IPS-18c (cell line): Measurements from ENCODE around the gene CEP72.

Source experiments
- H3K4me3 ChIP-seq: 2 replicates; pipeline ENCODE4 v1.7.0; 2013; ENCODE audit warnings: low read depth, mild to moderate bottlenecking, low read length, moderate library complexity; ENCODE audit not compliant: insufficient read depth
- H3K9me3 ChIP-seq: one replicate; pipeline ENCODE4 v1.6.1; 2013; ENCODE audit warnings: mild to moderate bottlenecking, low read length, moderate library complexity; ENCODE audit not compliant: control insufficient read depth, insufficient read depth

CEP72 gene

GRCh38 chr5:655406-655805, 43.3 kb downstream of the CEP72 start:
- no peak overlapping the region for H3K4me3 ChIP-seq

GRCh38 chr5:657570-657969, 45.4 kb downstream of the CEP72 start:
- Histone ChIP-seq H3K4me3 (no peak overlapping the region), H3K9me3 (peaks cover 6% of the 10 kb centered on the region)

More at GRCh38 chr5:655406-655805, 43.3 kb downstream of the CEP72 start:
- H3K9me3 ChIP-seq, result peaks cover 5% of the 10 kb centered on the region

- H3K9me3 ChIP-seq, result peaks cover 7% of the 10 kb centered on the region
- H3K4me3 ChIP-seq, result no peak overlapping the region
These were observed 46.0 kb downstream of the CEP72 start for GRCh38 chr5:658103-658502.

- no peak overlapping the region for H3K4me3 ChIP-seq
- peaks cover 8% of the 10 kb centered on the region for H3K9me3 ChIP-seq
These were observed 47.5 kb downstream of the CEP72 start for GRCh38 chr5:659496-660263.

- Histone ChIP-seq H3K9me3 (peaks cover 8% of the 10 kb centered on the region), H3K4me3 (no peak overlapping the region)
These were observed 48.4 kb downstream of the CEP72 start for GRCh38 chr5:660491-661030.

- peaks cover 8% of the 10 kb centered on the region for H3K9me3 ChIP-seq
- H3K4me3 ChIP-seq, result no peak overlapping the region
These were observed 50.0 kb downstream of the CEP72 start for GRCh38 chr5:661891-662750.

- Histone ChIP-seq H3K9me3 (peaks cover 8% of the 10 kb centered on the region), H3K4me3 (no peak overlapping the region)
These were observed 50.8 kb downstream of the CEP72 start for GRCh38 chr5:662751-663435.

- H3K9me3 ChIP-seq, result peaks cover 8% of the 10 kb centered on the region
- H3K4me3 ChIP-seq, result no peak overlapping the region
These were observed 51.5 kb downstream of the CEP72 start for GRCh38 chr5:663436-664342.

- no peak overlapping the region for H3K4me3 ChIP-seq
- H3K9me3 ChIP-seq, result peaks cover 7% of the 10 kb centered on the region
These were observed 52.3 kb downstream of the CEP72 start for GRCh38 chr5:664343-664993.

- Histone ChIP-seq H3K9me3 (peaks cover 4% of the 10 kb centered on the region), H3K4me3 (no peak overlapping the region)
These were observed 52.8 kb downstream of the CEP72 start for GRCh38 chr5:664994-665360.

GRCh38 chr5:665541-665955, 53.4 kb downstream of the CEP72 start:
- H3K4me3 ChIP-seq, result no peak overlapping the region
- H3K9me3 ChIP-seq, result peaks cover 2% of the 10 kb centered on the region

GRCh38 chr5:665956-666711, 54.0 kb downstream of the CEP72 start:
- H3K9me3 ChIP-seq, result peaks cover 2% of the 10 kb centered on the region
- no peak overlapping the region for H3K4me3 ChIP-seq

GRCh38 chr5:666816-667498, 54.8 kb downstream of the CEP72 start:
- Histone ChIP-seq H3K4me3 (no peak overlapping the region), H3K9me3 (peaks cover 2% of the 10 kb centered on the region)

GRCh38 chr5:668283-668995, 56.3 kb downstream of the CEP72 start:
- H3K4me3 ChIP-seq, result no peak overlapping the region
- no peaks in the 10 kb centered on the region for H3K9me3 ChIP-seq
